Measurements from ENCODE around the gene GSPT1.

GSPT1 gene

GRCh38 chr16:11871193-11871592 is 44.6 kb downstream of the GSPT1 start:
- TF ChIP-seq CTCF (IDR thresholded peaks at IDR 0.05; ENCODE audit: borderline replicate concordance, insufficient read depth, low read depth, low read length) = no peak
- no peak overlapping the region for H3K4me3 ChIP-seq (ENCODE audit: low read depth, low read length)

GRCh38 chr16:11870399-11870798 is 45.4 kb downstream of the GSPT1 start:
- no peak for TF ChIP-seq CTCF (IDR thresholded peaks at IDR 0.05; ENCODE audit: borderline replicate concordance, insufficient read depth, low read depth, low read length)
- no peak overlapping the region for H3K4me3 ChIP-seq (ENCODE audit: low read depth, low read length)

GRCh38 chr16:11869353-11870228 is 46.2 kb downstream of the GSPT1 start:
- no peak overlapping the region for H3K4me3 ChIP-seq (ENCODE audit: low read depth, low read length)
- no peak for TF ChIP-seq CTCF (IDR thresholded peaks at IDR 0.05; ENCODE audit: borderline replicate concordance, insufficient read depth, low read depth, low read length)

- TF ChIP-seq CTCF (IDR thresholded peaks at IDR 0.05; ENCODE audit: borderline replicate concordance, insufficient read depth, low read depth, low read length) = no peak
- H3K4me3 ChIP-seq (ENCODE audit: low read depth, low read length) = no peak overlapping the region
These were observed 47.3 kb downstream of the GSPT1 start for GRCh38 chr16:11868412-11868980.

GRCh38 chr16:11862489-11862888 is 53.3 kb downstream of the GSPT1 start:
- no peak overlapping the region for H3K4me3 ChIP-seq (ENCODE audit: low read depth, low read length)
- no peak for TF ChIP-seq CTCF (IDR thresholded peaks at IDR 0.05; ENCODE audit: borderline replicate concordance, insufficient read depth, low read depth, low read length)

- TF ChIP-seq CTCF (IDR thresholded peaks at IDR 0.05; ENCODE audit: borderline replicate concordance, insufficient read depth, low read depth, low read length) = no peak
- no peak overlapping the region for H3K4me3 ChIP-seq (ENCODE audit: low read depth, low read length)
These were observed 58.6 kb downstream of the GSPT1 start for GRCh38 chr16:11857161-11857560.

Measured in GM12875 (cell line).